ENCODE data around the gene DGCR6L. TPM values are rescaled to one million over a fixed set of nuclear protein-coding genes. Genes with fewer than 3 reads are reported as not detected.
A peak's percentile ranks its signal among the peaks of the same experiment; 100 is the strongest.
"Not testable (repeated sequence)": the region's sequence is repeated elsewhere in the genome, so short reads cannot be mapped to it uniquely, and the experiment has no call there.

Gene DGCR6L
- total RNA-seq, 1 donor from 2014 or later = 12.4 TPM

DNA sequence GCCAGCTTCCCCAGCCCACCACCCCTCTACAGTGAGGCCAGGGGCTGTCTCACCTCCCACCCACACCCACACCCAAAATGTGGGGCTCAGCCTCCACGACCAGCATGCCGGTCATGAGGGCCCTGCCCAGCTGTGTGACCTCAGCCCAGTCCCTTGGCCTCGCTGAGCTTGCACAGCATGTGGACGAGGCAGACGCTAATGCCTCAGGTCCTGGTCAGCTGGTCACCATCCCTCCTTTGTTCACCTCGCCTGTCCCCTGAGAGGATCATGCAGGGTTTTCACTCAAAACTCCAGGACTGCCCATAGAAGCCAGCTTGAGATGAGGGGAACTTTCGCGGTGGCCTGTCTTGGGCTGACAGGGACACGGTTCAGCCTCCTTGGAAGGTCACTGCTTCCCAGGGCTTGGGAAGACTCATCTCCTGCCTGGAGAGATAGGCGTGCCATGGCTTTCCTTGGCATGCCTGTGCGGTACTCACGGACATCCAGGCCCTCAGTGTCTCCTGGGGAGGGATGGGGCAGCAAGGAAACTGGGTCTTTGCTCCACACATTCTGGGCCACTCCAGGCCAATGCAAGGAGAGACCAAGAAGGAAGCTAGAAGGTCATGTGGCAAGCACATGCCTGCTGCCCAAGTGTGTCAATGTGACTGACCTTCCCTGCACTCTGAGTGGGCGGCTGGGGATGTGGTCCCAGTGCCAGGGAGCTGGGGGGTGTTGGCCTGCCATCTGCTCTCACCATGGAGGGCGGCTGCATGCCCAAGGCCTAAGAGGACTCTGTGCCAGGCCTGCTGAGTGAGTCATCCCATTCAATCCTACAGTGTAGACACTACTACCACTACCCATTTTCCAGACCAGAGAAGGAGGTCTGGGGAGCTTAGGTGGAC is 48.5 kb downstream of the DGCR6L start:
- ChIA-PET CTCF (interaction anchor here (1.0 kb wide), 1 partner anchor 114 kb away, joined by 5 read pairs; no protein-coding TSS in a partner anchor), POLR2A (no interaction called here)
- Mint-ChIP-seq H3K4me1 (peaks cover 7% of the 10 kb centered on the region), H3K36me3 (ENCODE audit: low read depth) (no peaks in the 10 kb centered on the region), H3K9me3 (no peaks in the 10 kb centered on the region), H3K4me3 (no peak overlapping the region), H3K27ac (no peak overlapping the region), H3K27me3 (peaks cover 8% of the 10 kb centered on the region)
- intact Hi-C loops (cut with micrococcal nuclease) = no loop called here
- DNase-seq (no peak), ATAC-seq (ENCODE audit: low read depth) (no peak)
- TF ChIP-seq, protein P1, sequence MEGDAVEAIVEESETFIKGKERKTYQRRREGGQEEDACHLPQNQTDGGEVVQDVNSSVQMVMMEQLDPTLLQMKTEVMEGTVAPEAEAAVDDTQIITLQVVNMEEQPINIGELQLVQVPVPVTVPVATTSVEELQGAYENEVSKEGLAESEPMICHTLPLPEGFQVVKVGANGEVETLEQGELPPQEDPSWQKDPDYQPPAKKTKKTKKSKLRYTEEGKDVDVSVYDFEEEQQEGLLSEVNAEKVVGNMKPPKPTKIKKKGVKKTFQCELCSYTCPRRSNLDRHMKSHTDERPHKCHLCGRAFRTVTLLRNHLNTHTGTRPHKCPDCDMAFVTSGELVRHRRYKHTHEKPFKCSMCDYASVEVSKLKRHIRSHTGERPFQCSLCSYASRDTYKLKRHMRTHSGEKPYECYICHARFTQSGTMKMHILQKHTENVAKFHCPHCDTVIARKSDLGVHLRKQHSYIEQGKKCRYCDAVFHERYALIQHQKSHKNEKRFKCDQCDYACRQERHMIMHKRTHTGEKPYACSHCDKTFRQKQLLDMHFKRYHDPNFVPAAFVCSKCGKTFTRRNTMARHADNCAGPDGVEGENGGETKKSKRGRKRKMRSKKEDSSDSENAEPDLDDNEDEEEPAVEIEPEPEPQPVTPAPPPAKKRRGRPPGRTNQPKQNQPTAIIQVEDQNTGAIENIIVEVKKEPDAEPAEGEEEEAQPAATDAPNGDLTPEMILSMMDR (IDR thresholded peaks at IDR 0.05) = no peak

DNA sequence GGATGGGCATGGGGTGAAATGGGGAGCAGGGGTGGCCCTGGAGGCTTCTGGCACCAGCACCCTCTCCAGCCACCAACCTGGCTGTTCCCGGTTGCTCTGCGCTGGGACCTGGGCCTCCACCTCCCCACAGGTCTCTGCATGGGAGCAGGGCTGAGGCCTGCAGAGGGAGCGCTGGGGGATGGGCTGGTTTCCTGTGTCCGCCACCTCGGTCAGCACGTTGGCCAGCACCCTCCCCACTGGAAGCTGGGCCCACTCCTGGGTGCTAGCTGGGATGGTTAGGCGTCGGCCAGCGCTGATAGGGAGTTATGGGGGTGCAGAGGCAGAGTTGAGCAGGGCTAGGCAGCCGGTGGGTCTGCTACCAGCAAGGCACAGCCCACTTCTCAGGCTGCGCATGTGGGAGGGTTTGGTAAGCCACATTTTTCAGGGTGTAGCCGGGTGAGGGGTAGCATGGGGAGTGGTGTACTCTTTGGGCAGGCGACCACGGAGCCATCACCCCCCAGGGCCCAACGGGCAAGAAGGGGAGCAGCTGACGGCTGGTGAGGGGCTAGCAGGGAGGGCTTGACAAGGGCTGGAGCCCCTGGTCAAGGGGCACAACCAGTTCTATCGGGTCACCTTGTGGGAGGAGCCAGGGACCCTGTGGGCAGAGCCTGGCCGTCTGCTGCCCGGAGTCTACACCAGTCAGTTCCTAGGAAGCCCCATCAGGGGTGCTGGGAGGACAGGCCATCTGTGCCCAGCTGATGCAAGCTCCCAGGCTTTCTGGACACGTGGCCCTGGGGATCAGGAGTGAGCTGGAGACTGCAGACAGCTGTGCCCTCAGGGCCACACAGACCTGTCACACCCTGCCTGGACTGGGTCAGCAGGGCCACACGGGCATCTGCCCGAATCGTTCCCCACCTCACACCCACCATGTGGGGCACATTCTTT is 49.4 kb downstream of the DGCR6L start:
- H3K9me3 Mint-ChIP-seq; ATAC-seq (ENCODE audit: low read depth); intact Hi-C loops (cut with micrococcal nuclease); H3K4me1 Mint-ChIP-seq; H3K4me3 Mint-ChIP-seq; POLR2A ChIA-PET; H3K36me3 Mint-ChIP-seq (ENCODE audit: low read depth); H3K27ac Mint-ChIP-seq; H3K27me3 Mint-ChIP-seq; DNase-seq: not testable (repeated sequence)
- CTCF ChIA-PET = interaction anchor here (1.0 kb wide), 2 partner anchors 111 to 113 kb away, joined by 3 to 5 read pairs; no protein-coding TSS in a partner anchor

- intact Hi-C loops (cut with micrococcal nuclease) = not testable (repeated sequence)
Observed at GRCh38 chr22:20269673-20270072, 50.2 kb downstream of the DGCR6L start.

DNA sequence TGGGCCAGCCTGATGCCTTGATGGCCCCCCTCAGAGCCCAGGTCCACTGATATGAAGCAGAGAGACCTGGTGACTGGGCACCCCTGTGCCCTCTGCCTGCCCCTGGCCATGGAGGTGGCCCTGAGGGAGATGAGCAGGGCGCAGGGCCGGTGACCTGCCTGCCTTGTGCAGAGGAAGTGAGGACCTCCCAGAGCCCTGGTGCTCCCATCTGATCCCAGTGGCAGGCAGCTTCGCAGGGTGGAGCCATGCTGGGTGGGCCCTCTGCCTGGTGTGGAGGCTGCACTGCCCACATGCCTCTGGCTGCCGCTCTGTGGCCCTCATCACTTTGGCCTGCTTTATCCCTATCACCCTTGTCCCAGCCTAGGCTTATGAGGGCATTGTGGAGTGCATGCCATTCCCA is 50.7 kb downstream of the DGCR6L start:
- ATAC-seq (ENCODE audit: low read depth); intact Hi-C loops (cut with micrococcal nuclease); POLR2A ChIA-PET; DNase-seq; H3K4me1 Mint-ChIP-seq; H3K9me3 Mint-ChIP-seq; H3K27me3 Mint-ChIP-seq; H3K36me3 Mint-ChIP-seq (ENCODE audit: low read depth); H3K4me3 Mint-ChIP-seq; H3K27ac Mint-ChIP-seq: not testable (repeated sequence)
- CTCF ChIA-PET = interaction anchor here (1.0 kb wide), 1 partner anchor 109 kb away, joined by 3 read pairs; no protein-coding TSS in a partner anchor

More at GRCh38 chr22:20269673-20270072, 50.2 kb downstream of the DGCR6L start:
- H3K27ac Mint-ChIP-seq; H3K9me3 Mint-ChIP-seq; POLR2A ChIA-PET; H3K4me1 Mint-ChIP-seq; ATAC-seq (ENCODE audit: low read depth); H3K4me3 Mint-ChIP-seq; DNase-seq; H3K36me3 Mint-ChIP-seq (ENCODE audit: low read depth); H3K27me3 Mint-ChIP-seq: not testable (repeated sequence)
- CTCF ChIA-PET = interaction anchor here (1.0 kb wide), 1 partner anchor 110 kb away, joined by 3 read pairs; no protein-coding TSS in a partner anchor

- peak; percentile 64 for DNase-seq
- intact Hi-C loops (cut with micrococcal nuclease) = loop anchor here (1.0 kb wide), 2 partner anchors 31 to 111 kb away; no protein-coding TSS in a partner anchor
- ChIA-PET CTCF (no interaction called here), POLR2A (no interaction called here)
- TF ChIP-seq, protein P1 (IDR thresholded peaks at IDR 0.05) = no peak
- no peaks in the 10 kb centered on the region for H3K9me3 Mint-ChIP-seq
- peaks cover 8% of the 10 kb centered on the region for H3K27me3 Mint-ChIP-seq
- H3K4me1 Mint-ChIP-seq = peaks cover 7% of the 10 kb centered on the region
- H3K36me3 Mint-ChIP-seq (ENCODE audit: low read depth) = no peaks in the 10 kb centered on the region
- H3K4me3 Mint-ChIP-seq = peak within 1 kb of the TSS; percentile 65
- no peak within 1 kb of the TSS for H3K27ac Mint-ChIP-seq
- peak; percentile 95 for ATAC-seq (ENCODE audit: low read depth)
Observed at GRCh38 chr22:20268279-20269012, 51.4 kb downstream of the DGCR6L start, which contains the start of gene RTN4R. Gene RTN4R (minus strand): TSS chr22:20268318. CDS start chr22:20268092, 226 bp downstream.
